Neuronal stem cell (in vitro differentiated cells): ENCODE measurements around the gene RPL27A.

Experiments
- DNase-seq: peaks from one replicate; pipeline ENCODE4 v3.0.0-alpha.2; 2013; ENCODE audit warnings: low spot score
- H2AFZ ChIP-seq: one replicate; pipeline ENCODE4 v1.6.1; 2013; ENCODE audit warnings: mild to moderate bottlenecking, low read length, inconsistent platforms
- H2AK5ac ChIP-seq: 2 replicates; pipeline ENCODE4 v1.6.1; 2013; ENCODE audit warnings: low read depth, mild to moderate bottlenecking, inconsistent platforms, low read length, moderate library complexity, mixed read lengths
- H2BK120ac ChIP-seq: 2 replicates; pipeline ENCODE4 v1.6.1; 2013; ENCODE audit warnings: low read depth, mild to moderate bottlenecking, inconsistent platforms, low read length, moderate library complexity, mixed read lengths
- H2BK12ac ChIP-seq: one replicate; pipeline ENCODE4 v1.6.1; 2013; ENCODE audit warnings: low read length, inconsistent platforms
- H2BK15ac ChIP-seq: 2 replicates; pipeline ENCODE4 v1.6.1; 2013; ENCODE audit warnings: mild to moderate bottlenecking, low read length, inconsistent platforms, mixed read lengths
- H2BK5ac ChIP-seq: one replicate; pipeline ENCODE4 v1.6.1; 2013; ENCODE audit warnings: inconsistent platforms, mild to moderate bottlenecking, low read length, moderate library complexity
- H3K14ac ChIP-seq: one replicate; pipeline ENCODE4 v1.6.1; 2013; ENCODE audit warnings: low read length, inconsistent platforms
- H3K18ac ChIP-seq: 2 replicates; pipeline ENCODE4 v1.6.1; 2013; ENCODE audit warnings: low read length, inconsistent platforms
- H3K23ac ChIP-seq: 2 replicates; pipeline ENCODE4 v1.6.1; 2013; ENCODE audit warnings: low read depth, mild to moderate bottlenecking, mixed read lengths, low read length, inconsistent platforms; ENCODE audit not compliant: poor library complexity
- H3K27ac ChIP-seq: replicated peaks from 3 replicates; pipeline ENCODE4 v1.5.1; 2013; ENCODE audit warnings: low read length, inconsistent platforms
- H3K27me3 ChIP-seq, 3 experiments: 2 replicates each; pipeline ENCODE4 v1.6.1; 2013; ENCODE audit warnings: low read length in 3 of 3, mild to moderate bottlenecking in 2 of 3, inconsistent platforms in 1 of 3, low read depth in 1 of 3, mixed read lengths in 1 of 3, moderate library complexity in 1 of 3; ENCODE audit not compliant: control insufficient read depth in 3 of 3, insufficient read depth in 3 of 3
- H3K36me3 ChIP-seq, 2 donors: replicated peaks in 1 of 2; 2 replicates each; pipeline ENCODE4 v1.6.1; 2013; ENCODE audit warnings: low read length in 2 of 2; ENCODE audit not compliant: control insufficient read depth in 2 of 2, insufficient read depth in 2 of 2
- H3K4ac ChIP-seq: 2 replicates; pipeline ENCODE4 v1.6.1; 2013; ENCODE audit warnings: inconsistent platforms, mild to moderate bottlenecking, low read length, moderate library complexity
- H3K4me1 ChIP-seq, 2 donors: 1 replicate in 1 of 2; 2 replicates in 1 of 2; pipeline ENCODE4 v1.6.1; 2013; ENCODE audit warnings: low read length in 2 of 2, low read depth in 1 of 2; ENCODE audit not compliant: control insufficient read depth in 2 of 2, insufficient read depth in 1 of 2
- H3K4me2 ChIP-seq: one replicate; pipeline ENCODE4 v1.6.1; 2013; ENCODE audit warnings: mild to moderate bottlenecking, low read length, inconsistent platforms; ENCODE audit not compliant: insufficient read depth, poor library complexity, severe bottlenecking
- H3K4me3 ChIP-seq, 2 donors: 2 replicates each; pipeline ENCODE4 v1.5.1; 2013; ENCODE audit warnings: low read length in 2 of 2, mild to moderate bottlenecking in 2 of 2, inconsistent platforms in 1 of 2, moderate library complexity in 1 of 2
- H3K79me1 ChIP-seq: one replicate; pipeline ENCODE4 v1.6.1; 2013; ENCODE audit warnings: low read depth, mild to moderate bottlenecking, inconsistent platforms, low read length, moderate library complexity
- H3K9ac ChIP-seq: one replicate; pipeline ENCODE4 v1.6.1; 2013; ENCODE audit warnings: mild to moderate bottlenecking, low read depth, low read length, inconsistent platforms; ENCODE audit not compliant: poor library complexity
- H3K9me3 ChIP-seq, 2 donors: replicated peaks in 1 of 2; 2 replicates each; pipeline versions ENCODE3 to v1.6.1; 2013; ENCODE audit warnings: low read length in 2 of 2, mild to moderate bottlenecking in 2 of 2, inconsistent platforms in 1 of 2, low read depth in 1 of 2, mixed read lengths in 1 of 2, moderate library complexity in 1 of 2; ENCODE audit not compliant: control insufficient read depth in 2 of 2, insufficient read depth in 1 of 2
- H4K8ac ChIP-seq: one replicate; pipeline ENCODE4 v1.6.1; 2013; ENCODE audit warnings: low read depth, mild to moderate bottlenecking, inconsistent platforms, low read length, moderate library complexity
- H4K91ac ChIP-seq: one replicate; pipeline ENCODE4 v1.6.1; 2013; ENCODE audit warnings: low read length, low read depth, mild to moderate bottlenecking, inconsistent platforms; ENCODE audit not compliant: poor library complexity
- WGBS, 2 donors: extraction: QIAGEN DNeasy Blood & Tissue Kit; methylation state at CpG; one replicate each; pipeline ENCODE4 v1.1.7; 2013; ENCODE audit warnings: missing lambda C conversion rate in 2 of 2, mixed read lengths in 1 of 2; ENCODE audit not compliant: insufficient read length in 2 of 2, insufficient replicate concordance in 1 of 2; ENCODE audit errors: extremely low coverage in 2 of 2; 5-methylcytosine and 5-hydroxymethylcytosine counted together

The RPL27A gene

DNA sequence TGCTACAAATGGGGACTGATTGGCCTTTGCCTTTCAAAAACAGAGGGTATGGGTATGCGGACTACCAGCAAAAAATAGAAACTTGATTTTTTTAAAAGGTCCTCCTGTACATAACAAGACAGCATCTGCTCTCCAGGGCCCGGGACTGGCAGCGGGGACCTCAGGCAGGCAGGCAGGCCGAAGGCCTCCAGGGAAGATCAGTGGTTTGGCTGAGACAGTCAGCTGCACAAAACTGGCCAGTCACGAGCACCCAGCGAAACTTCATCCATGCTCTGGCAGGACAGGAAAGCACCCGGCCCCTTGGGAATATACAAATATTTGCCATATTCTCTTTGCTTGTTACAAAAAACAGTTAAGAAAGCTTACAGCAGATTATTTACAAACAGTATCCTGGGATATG, 11.0 kb downstream of the RPL27A start:
- no peaks in the 10 kb centered on the region for H3K79me1 ChIP-seq
- WGBS, 2 donors = no CpG with 5 or more reads among the region's 7 CpGs
- H2BK5ac ChIP-seq = no peak overlapping the region
- no peak overlapping the region for H3K4me3 ChIP-seq
- H3K36me3 ChIP-seq = peaks cover 53 to 90% of the 10 kb centered on the region in 2 donors
- H2BK120ac ChIP-seq = no peak overlapping the region
- H3K4me1 ChIP-seq = peaks cover 1 to 9% of the 10 kb centered on the region in 2 donors
- H3K9ac ChIP-seq = no peak overlapping the region
- H3K27ac ChIP-seq = no peak overlapping the region
- no peaks in the 10 kb centered on the region for H3K9me3 ChIP-seq
- no peak overlapping the region for H4K8ac ChIP-seq
- no peak overlapping the region for H3K23ac ChIP-seq
- H3K14ac ChIP-seq = no peak overlapping the region
- DNase-seq = no peak
- no peak overlapping the region for H4K91ac ChIP-seq
- H3K4ac ChIP-seq = no peak overlapping the region
- no peak overlapping the region for H2BK12ac ChIP-seq
- H2AFZ ChIP-seq = no peak overlapping the region
- H3K4me2 ChIP-seq = no peak overlapping the region
- H2AK5ac ChIP-seq = no peak overlapping the region
- H2BK15ac ChIP-seq = no peak overlapping the region
- H3K18ac ChIP-seq = no peak overlapping the region
- no peaks in the 10 kb centered on the region for H3K27me3 ChIP-seq

- peaks cover 2 to 13% of the 10 kb centered on the region in 2 donors for H3K4me1 ChIP-seq
- H2AFZ ChIP-seq = no peak overlapping the region
- H3K18ac ChIP-seq = no peak overlapping the region
- no peak overlapping the region for H3K27ac ChIP-seq
- DNase-seq = no peak
- no peak overlapping the region for H3K23ac ChIP-seq
- no peak overlapping the region for H4K91ac ChIP-seq
- no peak overlapping the region for H3K4ac ChIP-seq
- H3K9ac ChIP-seq = peak overlapping the region; percentile 2
- H3K27me3 ChIP-seq = no peaks in the 10 kb centered on the region
- H2AK5ac ChIP-seq = no peak overlapping the region
- H3K9me3 ChIP-seq = no peaks in the 10 kb centered on the region
- H2BK120ac ChIP-seq = no peak overlapping the region
- H3K4me2 ChIP-seq = no peak overlapping the region
- WGBS, 2 donors = no CpG with 5 or more reads among the region's 5 CpGs
- no peak overlapping the region for H2BK12ac ChIP-seq
- H3K79me1 ChIP-seq = no peaks in the 10 kb centered on the region
- no peak overlapping the region for H2BK5ac ChIP-seq
- H3K4me3 ChIP-seq = no peak overlapping the region
- H4K8ac ChIP-seq = no peak overlapping the region
- no peak overlapping the region for H2BK15ac ChIP-seq
- peaks cover 54 to 96% of the 10 kb centered on the region in 2 donors for H3K36me3 ChIP-seq
- H3K14ac ChIP-seq = no peak overlapping the region
Observed at GRCh38 chr11:8694137-8694536, 11.5 kb downstream of the RPL27A start.

GRCh38 chr11:8697054-8697453, 14.5 kb downstream of the RPL27A start:
- peaks cover 4% of the 10 kb centered on the region for H3K79me1 ChIP-seq
- peaks cover 16 to 19% of the 10 kb centered on the region in 2 donors for H3K4me1 ChIP-seq
- no peak overlapping the region for H2BK12ac ChIP-seq
- H4K91ac ChIP-seq = no peak overlapping the region
- no peak overlapping the region for H3K23ac ChIP-seq
- H3K27ac ChIP-seq = no peak overlapping the region
- no peak overlapping the region for H3K9ac ChIP-seq
- no peak overlapping the region for H2BK5ac ChIP-seq
- no peaks in the 10 kb centered on the region for H3K9me3 ChIP-seq
- no peak overlapping the region for H2AK5ac ChIP-seq
- H3K14ac ChIP-seq = no peak overlapping the region
- WGBS, 2 donors = no CpG with 5 or more reads among the region's 3 CpGs
- no peak overlapping the region for H3K4ac ChIP-seq
- no peak overlapping the region for H2AFZ ChIP-seq
- no peak for DNase-seq
- H2BK120ac ChIP-seq = no peak overlapping the region
- no peak overlapping the region for H3K4me2 ChIP-seq
- H2BK15ac ChIP-seq = no peak overlapping the region
- peaks cover 61 to 96% of the 10 kb centered on the region in 2 donors for H3K36me3 ChIP-seq
- no peaks in the 10 kb centered on the region for H3K27me3 ChIP-seq
- no peak overlapping the region for H4K8ac ChIP-seq
- no peak overlapping the region for H3K4me3 ChIP-seq
- no peak overlapping the region for H3K18ac ChIP-seq

DNA sequence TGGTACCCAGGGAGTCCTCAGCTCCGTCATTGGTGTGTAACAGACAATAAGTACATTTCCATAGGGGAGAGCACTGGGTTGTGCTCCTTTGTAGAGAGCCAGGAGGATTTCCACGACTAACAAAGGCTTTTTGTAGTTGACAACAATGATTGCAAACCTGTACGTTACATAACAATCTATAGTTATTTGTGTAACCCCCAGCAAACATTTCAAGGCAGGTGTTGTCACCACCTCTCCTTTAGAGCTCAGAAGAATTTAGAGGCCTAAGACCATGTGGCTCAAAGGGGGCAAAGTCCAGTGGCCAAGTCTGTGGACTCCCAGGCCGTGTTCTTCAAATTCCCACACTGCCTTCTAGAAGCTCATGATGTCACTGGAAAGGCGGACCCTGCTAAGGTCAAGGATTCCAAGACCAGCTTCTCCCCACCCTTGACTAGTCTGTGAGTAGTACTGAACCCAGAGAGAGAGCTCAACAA, 15.8 kb downstream of the RPL27A start:
- H2BK12ac ChIP-seq = no peak overlapping the region
- no peak overlapping the region for H3K4me2 ChIP-seq
- no peaks in the 10 kb centered on the region for H3K9me3 ChIP-seq
- DNase-seq = no peak
- no peak overlapping the region for H3K14ac ChIP-seq
- H2BK120ac ChIP-seq = no peak overlapping the region
- no peak overlapping the region for H2AFZ ChIP-seq
- H3K23ac ChIP-seq = no peak overlapping the region
- no peak overlapping the region for H4K91ac ChIP-seq
- no peaks in the 10 kb centered on the region for H3K27me3 ChIP-seq
- peaks cover 16 to 19% of the 10 kb centered on the region in 2 donors for H3K4me1 ChIP-seq
- H3K4ac ChIP-seq = no peak overlapping the region
- no peak overlapping the region for H3K9ac ChIP-seq
- WGBS, 2 donors = no CpG with 5 or more reads among the region's 5 CpGs
- no peak overlapping the region for H3K4me3 ChIP-seq
- H3K79me1 ChIP-seq = peaks cover 4% of the 10 kb centered on the region
- H4K8ac ChIP-seq = no peak overlapping the region
- peaks cover 59 to 96% of the 10 kb centered on the region in 2 donors for H3K36me3 ChIP-seq
- H2AK5ac ChIP-seq = no peak overlapping the region
- H3K27ac ChIP-seq = no peak overlapping the region
- no peak overlapping the region for H2BK15ac ChIP-seq
- H3K18ac ChIP-seq = no peak overlapping the region
- no peak overlapping the region for H2BK5ac ChIP-seq
